Mesothelial cell of epicardium (in vitro differentiated cells): ENCODE measurements around the gene ELOVL5. TPM values are rescaled to one million over a fixed set of nuclear protein-coding genes. Genes with fewer than 3 reads are reported as not detected.
A peak's percentile ranks its signal among the peaks of the same experiment; 100 is the strongest.

ENCODE experiments used
- DNase-seq, 2 experiments: peaks; one replicate each; pipeline ENCODE4 v3.0.0; 2021; ENCODE audit warnings: low spot score in 2 of 2; ENCODE audit not compliant: unreplicated experiment in 2 of 2
- H3K27ac Mint-ChIP-seq: 2 replicates; pipeline ENCODE4 v1.8.0; 2021; ENCODE audit warnings: mixed read lengths
- H3K27me3 Mint-ChIP-seq: 2 replicates; pipeline ENCODE4 v1.8.0; 2021; ENCODE audit warnings: low read depth, mixed read lengths
- H3K36me3 Mint-ChIP-seq: 2 replicates; pipeline ENCODE4 v1.8.0; 2021; ENCODE audit warnings: mixed read lengths
- H3K4me1 Mint-ChIP-seq: 2 replicates; pipeline ENCODE4 v1.8.0; 2021; ENCODE audit warnings: mixed read lengths
- H3K4me3 Mint-ChIP-seq: 2 replicates; pipeline ENCODE4 v1.8.0; 2021; ENCODE audit warnings: mild to moderate bottlenecking, moderate library complexity, mixed read lengths
- H3K9me3 Mint-ChIP-seq: 2 replicates; pipeline ENCODE4 v1.8.0; 2021; ENCODE audit warnings: mixed read lengths
- total RNA-seq: library from RNA; stranded (reverse); gene quantifications from 3 replicates; pipeline ENCODE4 v1.2.1, GENCODE V29; 2021
- TF ChIP-seq, protein P1 (sequence below): fragments of 200-600 bp; sonication (generic); IDR thresholded peaks from one replicate; pipeline ENCODE4 v1.5.0; 2021; ENCODE audit warnings: antibody characterized with exemption; ENCODE audit not compliant: unreplicated experiment

The ELOVL5 gene
- total RNA-seq, 1 donor from 2014 or later, result 110 TPM

DNA sequence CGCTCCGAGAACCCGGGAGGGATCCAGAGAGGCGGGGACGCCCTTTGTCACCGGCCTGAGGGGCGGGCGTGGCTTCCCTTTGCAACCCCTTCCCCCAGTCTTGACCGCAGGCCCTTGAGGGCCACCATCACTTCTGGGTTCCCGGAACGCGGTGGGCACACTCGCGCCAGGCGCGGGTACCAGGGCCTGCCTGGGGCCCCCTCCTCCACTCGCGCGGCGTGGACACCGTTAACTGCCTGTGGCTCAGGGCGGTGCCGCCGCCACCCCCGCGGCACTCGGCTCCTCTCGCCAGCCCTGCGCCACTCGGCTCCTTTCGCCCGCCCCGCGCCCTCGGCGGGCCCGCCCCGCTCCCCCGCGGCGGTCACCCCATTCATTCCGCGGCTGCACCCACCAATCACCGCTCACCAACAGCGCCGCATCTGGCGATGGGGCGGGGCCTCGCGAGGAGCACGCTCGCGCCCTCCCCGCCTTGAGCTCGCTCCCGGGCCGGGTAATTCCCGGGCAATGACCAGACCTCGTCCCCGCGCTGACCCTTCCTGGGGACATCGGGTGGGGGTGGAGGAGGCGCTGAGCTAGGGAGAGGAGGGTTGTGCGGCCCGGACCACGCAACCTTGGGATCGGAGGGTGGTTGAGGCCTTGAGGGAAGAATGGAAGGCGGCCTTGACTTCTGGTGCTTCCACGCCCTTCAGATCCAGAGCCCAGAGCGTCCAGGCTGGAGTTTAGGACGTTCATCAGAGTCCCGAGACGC, 10.5 kb upstream of the ELOVL5 start:
- Mint-ChIP-seq H3K36me3 (no peaks in the 10 kb centered on the region), H3K27me3 (no peaks in the 10 kb centered on the region), H3K4me1 (peaks cover 32% of the 10 kb centered on the region), H3K4me3 (peak overlapping the region; percentile 85), H3K27ac (peak overlapping the region; percentile 100), H3K9me3 (peaks cover 3% of the 10 kb centered on the region)
- TF ChIP-seq, protein P1, sequence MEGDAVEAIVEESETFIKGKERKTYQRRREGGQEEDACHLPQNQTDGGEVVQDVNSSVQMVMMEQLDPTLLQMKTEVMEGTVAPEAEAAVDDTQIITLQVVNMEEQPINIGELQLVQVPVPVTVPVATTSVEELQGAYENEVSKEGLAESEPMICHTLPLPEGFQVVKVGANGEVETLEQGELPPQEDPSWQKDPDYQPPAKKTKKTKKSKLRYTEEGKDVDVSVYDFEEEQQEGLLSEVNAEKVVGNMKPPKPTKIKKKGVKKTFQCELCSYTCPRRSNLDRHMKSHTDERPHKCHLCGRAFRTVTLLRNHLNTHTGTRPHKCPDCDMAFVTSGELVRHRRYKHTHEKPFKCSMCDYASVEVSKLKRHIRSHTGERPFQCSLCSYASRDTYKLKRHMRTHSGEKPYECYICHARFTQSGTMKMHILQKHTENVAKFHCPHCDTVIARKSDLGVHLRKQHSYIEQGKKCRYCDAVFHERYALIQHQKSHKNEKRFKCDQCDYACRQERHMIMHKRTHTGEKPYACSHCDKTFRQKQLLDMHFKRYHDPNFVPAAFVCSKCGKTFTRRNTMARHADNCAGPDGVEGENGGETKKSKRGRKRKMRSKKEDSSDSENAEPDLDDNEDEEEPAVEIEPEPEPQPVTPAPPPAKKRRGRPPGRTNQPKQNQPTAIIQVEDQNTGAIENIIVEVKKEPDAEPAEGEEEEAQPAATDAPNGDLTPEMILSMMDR, result no peak
- DNase-seq, result peak; percentile 87 to 94

DNA sequence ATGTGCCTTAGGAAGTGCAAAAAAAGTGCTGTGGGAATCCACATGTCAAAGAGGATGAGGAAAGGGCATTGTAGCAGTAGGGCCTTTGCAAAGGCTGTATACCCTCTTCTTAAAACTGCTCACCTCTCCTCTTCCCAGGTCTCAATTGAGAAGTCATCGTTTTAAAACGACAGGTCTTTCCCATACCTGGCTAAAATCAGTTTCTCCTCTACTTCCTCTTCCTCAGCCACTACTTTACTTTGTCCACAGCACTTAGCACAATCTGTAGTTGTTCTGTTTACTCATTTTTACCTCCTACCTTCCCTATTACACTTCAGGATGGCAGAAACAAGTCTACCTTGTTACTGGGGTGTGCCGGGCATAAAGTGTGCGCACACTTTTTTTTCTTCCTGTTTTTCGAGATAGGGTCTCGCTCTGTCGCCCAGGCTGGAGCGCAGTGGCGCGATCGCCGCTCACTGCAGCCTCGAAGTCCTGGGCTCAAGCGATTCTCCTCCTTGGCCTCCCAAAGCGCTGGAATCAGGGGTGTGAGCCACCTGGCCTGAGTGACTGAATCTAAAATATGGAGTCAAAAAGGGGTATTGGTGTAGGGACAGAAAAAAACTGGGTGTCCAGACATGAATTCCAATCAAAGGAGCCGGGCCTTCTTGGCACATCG, 9.8 kb upstream of the ELOVL5 start:
- Mint-ChIP-seq H3K9me3 (peaks cover 3% of the 10 kb centered on the region), H3K4me1 (peaks cover 32% of the 10 kb centered on the region)

DNA sequence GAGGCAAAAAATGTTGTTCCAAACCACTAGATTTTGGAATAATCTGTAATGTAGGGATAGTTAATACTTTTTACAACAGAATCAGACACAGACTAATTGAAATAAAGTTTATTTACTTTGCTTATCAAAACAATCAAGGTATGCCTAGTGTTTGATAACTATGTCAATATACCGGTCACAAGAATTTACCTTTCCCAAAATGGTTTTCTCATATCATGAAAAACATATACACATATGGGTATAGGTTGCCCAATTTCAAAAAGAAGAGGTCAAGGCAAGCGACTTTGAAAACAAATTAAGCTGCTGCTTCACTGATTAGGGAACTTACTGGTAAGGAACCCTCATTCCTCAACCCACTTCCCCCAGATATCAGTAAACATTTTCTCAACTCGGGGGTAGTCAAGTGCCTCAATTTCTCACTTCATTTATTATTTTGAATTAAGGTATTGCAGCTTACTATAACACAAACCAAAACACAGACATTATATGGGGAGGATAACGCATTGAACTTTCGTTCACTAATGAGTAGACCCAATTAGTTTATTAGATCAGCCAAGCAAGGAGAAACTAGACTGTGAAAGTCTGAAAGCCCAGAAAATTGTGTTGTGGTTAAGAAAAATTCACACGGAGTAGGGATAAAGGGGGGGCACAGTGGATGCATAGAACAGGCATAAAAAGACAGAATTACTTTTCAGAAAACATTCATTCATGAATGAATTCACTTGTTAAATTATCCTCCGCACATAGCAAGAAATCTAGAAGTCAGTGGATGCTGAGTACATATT, 9.0 kb upstream of the ELOVL5 start:
- Mint-ChIP-seq H3K27ac (peak overlapping the region; percentile 98), H3K4me3 (peak overlapping the region; percentile 33), H3K4me1 (peaks cover 32% of the 10 kb centered on the region), H3K9me3 (peaks cover 3% of the 10 kb centered on the region), H3K36me3 (no peaks in the 10 kb centered on the region), H3K27me3 (no peaks in the 10 kb centered on the region)
- TF ChIP-seq, protein P1, result no peak
- DNase-seq, result no peak

More for the DNA sequence above, 9.8 kb upstream of the ELOVL5 start:
- TF ChIP-seq, protein P1, result no peak
- Mint-ChIP-seq H3K27me3 (no peaks in the 10 kb centered on the region), H3K4me3 (peak overlapping the region; percentile 85), H3K36me3 (no peaks in the 10 kb centered on the region), H3K27ac (peak overlapping the region; percentile 98)
- no peak for DNase-seq

DNA sequence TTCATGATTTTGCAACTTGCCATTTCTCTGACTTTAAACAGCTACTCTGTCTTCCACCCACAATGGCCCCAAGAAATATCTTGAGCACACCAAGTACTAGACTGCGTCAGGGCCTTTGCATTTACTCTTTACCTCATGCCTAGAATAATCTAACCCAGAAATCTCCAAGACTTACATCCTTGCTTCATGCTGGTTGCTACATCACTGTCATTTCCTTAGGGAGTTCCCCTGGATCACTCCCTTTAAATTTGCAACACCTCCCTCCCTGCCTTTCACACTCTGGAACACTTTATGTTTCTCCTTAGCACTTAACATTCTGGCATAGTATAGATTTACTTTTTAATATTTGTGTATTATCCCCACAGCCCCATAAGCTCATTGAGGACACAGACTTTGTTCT, 4.9 kb upstream of the ELOVL5 start:
- DNase-seq, result no peak
- no peak overlapping the region for H3K27ac Mint-ChIP-seq
- no peaks in the 10 kb centered on the region for H3K36me3 Mint-ChIP-seq
- H3K4me3 Mint-ChIP-seq, result no peak overlapping the region
- no peaks in the 10 kb centered on the region for H3K9me3 Mint-ChIP-seq
- H3K27me3 Mint-ChIP-seq, result no peaks in the 10 kb centered on the region
- peaks cover 12% of the 10 kb centered on the region for H3K4me1 Mint-ChIP-seq
- TF ChIP-seq, protein P1, result no peak

DNA sequence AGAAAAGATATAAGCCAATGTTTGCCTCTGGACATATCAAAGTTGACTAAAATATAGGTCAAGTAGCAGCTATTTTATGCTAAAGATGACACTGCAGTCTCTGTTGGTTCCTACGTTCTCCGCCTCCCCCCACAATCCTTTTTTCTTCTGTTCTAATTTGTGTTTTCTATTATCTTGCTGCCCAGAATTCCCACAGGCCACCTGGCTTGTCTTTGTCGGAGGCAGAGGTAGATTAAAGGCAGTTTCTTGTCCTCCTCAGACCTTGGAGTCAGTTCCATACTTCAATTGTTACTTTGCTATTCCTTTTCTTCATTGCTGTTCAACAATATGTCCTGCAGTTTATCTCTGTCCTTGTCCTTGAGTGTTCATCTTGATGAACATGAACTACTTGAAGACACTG, 3.6 kb upstream of the ELOVL5 start:
- DNase-seq, result no peak
- H3K4me3 Mint-ChIP-seq, result no peak overlapping the region
- TF ChIP-seq, protein P1, result no peak
- H3K36me3 Mint-ChIP-seq, result no peaks in the 10 kb centered on the region
- H3K27ac Mint-ChIP-seq, result no peak overlapping the region
- H3K27me3 Mint-ChIP-seq, result no peaks in the 10 kb centered on the region
- peaks cover 5% of the 10 kb centered on the region for H3K4me1 Mint-ChIP-seq
- H3K9me3 Mint-ChIP-seq, result no peaks in the 10 kb centered on the region
